ENCODE measurements around the gene RNF144A. TPM values are rescaled to one million over a fixed set of nuclear protein-coding genes. Genes with fewer than 3 reads are reported as not detected.

RNF144A gene
- total and polyA plus RNA-seq, 2 donors from 2014 or later: 4.2 to 12.3 TPM

DNA sequence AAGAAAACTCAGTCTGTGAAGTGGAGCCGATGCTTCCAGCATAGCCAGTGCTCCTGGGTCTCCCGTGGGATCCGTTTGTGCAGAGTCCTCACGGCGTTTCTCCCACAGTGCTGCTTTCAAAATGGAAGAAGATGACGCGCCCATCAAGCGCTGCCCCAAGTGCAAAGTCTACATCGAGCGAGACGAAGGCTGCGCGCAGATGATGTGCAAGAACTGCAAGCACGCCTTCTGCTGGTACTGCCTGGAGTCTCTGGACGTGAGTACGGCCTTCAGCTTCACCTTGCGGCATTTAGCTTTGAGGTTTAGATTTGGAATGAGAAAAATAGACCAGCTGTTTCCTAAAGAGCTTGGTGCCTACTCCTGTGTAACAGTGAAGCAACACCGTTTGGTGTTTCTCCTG lies 107.0 kb downstream of the RNF144A start:
- TF ChIP-seq, protein P1, sequence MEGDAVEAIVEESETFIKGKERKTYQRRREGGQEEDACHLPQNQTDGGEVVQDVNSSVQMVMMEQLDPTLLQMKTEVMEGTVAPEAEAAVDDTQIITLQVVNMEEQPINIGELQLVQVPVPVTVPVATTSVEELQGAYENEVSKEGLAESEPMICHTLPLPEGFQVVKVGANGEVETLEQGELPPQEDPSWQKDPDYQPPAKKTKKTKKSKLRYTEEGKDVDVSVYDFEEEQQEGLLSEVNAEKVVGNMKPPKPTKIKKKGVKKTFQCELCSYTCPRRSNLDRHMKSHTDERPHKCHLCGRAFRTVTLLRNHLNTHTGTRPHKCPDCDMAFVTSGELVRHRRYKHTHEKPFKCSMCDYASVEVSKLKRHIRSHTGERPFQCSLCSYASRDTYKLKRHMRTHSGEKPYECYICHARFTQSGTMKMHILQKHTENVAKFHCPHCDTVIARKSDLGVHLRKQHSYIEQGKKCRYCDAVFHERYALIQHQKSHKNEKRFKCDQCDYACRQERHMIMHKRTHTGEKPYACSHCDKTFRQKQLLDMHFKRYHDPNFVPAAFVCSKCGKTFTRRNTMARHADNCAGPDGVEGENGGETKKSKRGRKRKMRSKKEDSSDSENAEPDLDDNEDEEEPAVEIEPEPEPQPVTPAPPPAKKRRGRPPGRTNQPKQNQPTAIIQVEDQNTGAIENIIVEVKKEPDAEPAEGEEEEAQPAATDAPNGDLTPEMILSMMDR (IDR thresholded peaks at IDR 0.05; ENCODE audit: borderline replicate concordance, extremely low read depth, insufficient read depth): no peak
- no peaks in the 10 kb centered on the region for H3K27me3 ChIP-seq (ENCODE audit: control insufficient read depth, insufficient read depth, low read length)
- DNase-seq (no peak), FAIRE-seq (no peak)
- H3K9me3 ChIP-seq (ENCODE audit: control insufficient read depth in 2 of 3, insufficient read depth in 1 of 3, low read length in 3 of 3): no peaks in the 10 kb centered on the region
- no peak overlapping the region for H3K9ac ChIP-seq (ENCODE audit: low read length in 3 of 3)
- peaks cover 6 to 24% (median 9%) of the 10 kb centered on the region in 3 donors for H3K4me1 ChIP-seq (ENCODE audit: control insufficient read depth in 2 of 3, insufficient read depth in 2 of 3, low read depth in 1 of 3, low read length in 3 of 3)
- H3K4me3 ChIP-seq (ENCODE audit: low read length in 3 of 3): no peak overlapping the region
- intact Hi-C loops (cut with DNase I): no loop called here
- no peak overlapping the region for H3K27ac ChIP-seq (ENCODE audit: low read depth in 2 of 2, low read length in 2 of 2)
- H3K36me3 ChIP-seq (ENCODE audit: control insufficient read depth in 2 of 3, insufficient read depth in 3 of 3, low read length in 3 of 3): peaks cover 0 to 8% (median 3%) of the 10 kb centered on the region in 3 donors

DNA sequence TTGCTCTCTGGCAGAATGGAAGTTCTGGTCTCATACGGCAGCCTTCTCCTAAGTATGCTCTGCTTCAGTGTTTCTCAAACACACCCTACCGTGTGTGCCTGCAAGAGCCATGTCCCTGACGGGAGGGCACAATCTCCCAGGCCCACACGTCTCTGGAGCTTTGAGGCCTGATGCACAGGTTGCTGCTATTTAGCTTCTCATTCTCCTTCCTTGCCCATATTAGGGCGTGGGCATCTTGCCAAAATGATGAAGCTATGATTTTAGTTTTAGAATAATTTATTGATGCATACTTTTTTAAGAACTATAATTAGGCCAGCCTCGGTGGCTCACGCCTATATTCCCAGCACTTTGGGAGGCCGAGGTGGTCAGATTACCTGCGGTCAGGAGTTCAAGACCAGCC lies 107.9 kb downstream of the RNF144A start:
- no peak for FAIRE-seq
- H3K27ac ChIP-seq (ENCODE audit: low read depth in 2 of 2, low read length in 2 of 2): no peak overlapping the region

DNA sequence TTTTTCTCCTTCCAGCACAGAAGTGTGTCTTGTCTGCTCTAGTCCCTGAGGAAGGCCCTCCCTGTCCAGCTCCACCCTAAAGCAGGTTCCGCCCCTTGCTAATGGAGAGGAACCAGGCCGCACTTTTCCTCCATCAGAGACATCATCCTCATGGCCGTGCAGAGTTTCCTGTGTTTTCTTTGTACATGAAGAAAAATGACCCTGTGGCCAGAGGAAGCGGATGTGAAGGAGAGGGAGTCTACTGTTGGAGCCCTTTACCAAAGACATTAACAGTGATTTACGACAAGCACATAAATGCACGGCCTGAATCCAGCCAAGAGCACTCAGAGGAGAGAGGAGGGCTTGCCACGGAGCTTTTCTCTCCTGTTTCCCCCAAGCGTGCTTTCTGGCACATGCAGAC lies 109.5 kb downstream of the RNF144A start:
- FAIRE-seq: no peak
- no peak overlapping the region for H3K9ac ChIP-seq (ENCODE audit: low read length in 3 of 3)
- H3K4me1 ChIP-seq (ENCODE audit: control insufficient read depth in 2 of 3, insufficient read depth in 2 of 3, low read depth in 1 of 3, low read length in 3 of 3): peaks cover 6 to 25% (median 9%) of the 10 kb centered on the region in 3 donors
- no peak overlapping the region for H3K4me3 ChIP-seq (ENCODE audit: low read length in 3 of 3)
- H3K27ac ChIP-seq (ENCODE audit: low read depth in 2 of 2, low read length in 2 of 2): no peak overlapping the region
- H3K9me3 ChIP-seq (ENCODE audit: control insufficient read depth in 2 of 3, insufficient read depth in 1 of 3, low read length in 3 of 3): no peaks in the 10 kb centered on the region
- peaks cover 0 to 12% (median 3%) of the 10 kb centered on the region in 3 donors for H3K36me3 ChIP-seq (ENCODE audit: control insufficient read depth in 2 of 3, insufficient read depth in 3 of 3, low read length in 3 of 3)
- TF ChIP-seq, protein P1 (IDR thresholded peaks at IDR 0.05; ENCODE audit: borderline replicate concordance, extremely low read depth, insufficient read depth): no peak
- intact Hi-C loops (cut with DNase I): no loop called here
- H3K27me3 ChIP-seq (ENCODE audit: control insufficient read depth, insufficient read depth, low read length): no peaks in the 10 kb centered on the region
- DNase-seq: peak; percentile 77 to 98 (median 88)

More for the DNA sequence above, 107.9 kb downstream of the RNF144A start:
- intact Hi-C loops (cut with DNase I): no loop called here
- Histone ChIP-seq H3K36me3 (ENCODE audit: control insufficient read depth in 2 of 3, insufficient read depth in 3 of 3, low read length in 3 of 3) (peaks cover 0 to 8% (median 3%) of the 10 kb centered on the region in 3 donors), H3K9ac (ENCODE audit: low read length in 3 of 3) (no peak overlapping the region), H3K4me1 (ENCODE audit: control insufficient read depth in 2 of 3, insufficient read depth in 2 of 3, low read depth in 1 of 3, low read length in 3 of 3) (peaks cover 6 to 23% (median 9%) of the 10 kb centered on the region in 3 donors), H3K27me3 (ENCODE audit: control insufficient read depth, insufficient read depth, low read length) (no peaks in the 10 kb centered on the region), H3K4me3 (ENCODE audit: low read length in 3 of 3) (no peak overlapping the region), H3K9me3 (ENCODE audit: control insufficient read depth in 2 of 3, insufficient read depth in 1 of 3, low read length in 3 of 3) (no peaks in the 10 kb centered on the region)
- DNase-seq: no peak
- TF ChIP-seq, protein P1 (IDR thresholded peaks at IDR 0.05; ENCODE audit: borderline replicate concordance, extremely low read depth, insufficient read depth): no peak

DNA sequence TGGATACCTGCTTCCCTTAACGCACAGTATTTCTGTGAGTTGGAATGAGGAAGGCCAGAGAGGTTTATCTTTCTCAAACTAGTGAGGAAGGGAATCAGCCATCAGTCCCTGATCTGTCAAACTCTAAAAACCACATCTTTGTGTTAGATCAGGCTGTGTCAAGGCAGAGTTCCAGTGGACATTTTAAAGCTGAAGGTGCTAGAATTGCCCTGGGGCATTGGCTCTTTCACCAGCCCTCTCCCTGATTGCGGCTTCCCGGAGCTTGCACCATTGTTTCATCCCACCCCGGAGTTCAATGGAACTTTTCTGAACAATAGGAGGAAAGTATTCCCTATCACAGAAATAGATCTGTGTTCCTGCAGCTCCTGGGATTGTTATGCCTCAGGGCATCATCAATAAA lies 110.2 kb downstream of the RNF144A start:
- peaks cover 6 to 25% (median 9%) of the 10 kb centered on the region in 3 donors for H3K4me1 ChIP-seq (ENCODE audit: control insufficient read depth in 2 of 3, insufficient read depth in 2 of 3, low read depth in 1 of 3, low read length in 3 of 3)
- no peak overlapping the region for H3K4me3 ChIP-seq (ENCODE audit: low read length in 3 of 3)
- no peak for DNase-seq
- peaks cover 0 to 12% (median 6%) of the 10 kb centered on the region in 3 donors for H3K36me3 ChIP-seq (ENCODE audit: control insufficient read depth in 2 of 3, insufficient read depth in 3 of 3, low read length in 3 of 3)
- no peak overlapping the region for H3K27ac ChIP-seq (ENCODE audit: low read depth in 2 of 2, low read length in 2 of 2)
- no peak overlapping the region for H3K9ac ChIP-seq (ENCODE audit: low read length in 3 of 3)
- intact Hi-C loops (cut with DNase I): no loop called here
- no peak for FAIRE-seq
- H3K9me3 ChIP-seq (ENCODE audit: control insufficient read depth in 2 of 3, insufficient read depth in 1 of 3, low read length in 3 of 3): no peaks in the 10 kb centered on the region
- TF ChIP-seq, protein P1 (IDR thresholded peaks at IDR 0.05; ENCODE audit: borderline replicate concordance, extremely low read depth, insufficient read depth): no peak
- H3K27me3 ChIP-seq (ENCODE audit: control insufficient read depth, insufficient read depth, low read length): no peaks in the 10 kb centered on the region

Measured in kidney (tissue), 14 donors.